DND-41 (cell line): ENCODE measurements around the gene PHYH.

Experiments used
- ATAC-seq: fragments of 200-7000 bp; cut with Tn5 transposase; 3 replicates; pipeline ENCODE4 v1.9.1; 2021; ENCODE audit warnings: low read depth; ENCODE audit not compliant: insufficient read depth
- DNase-seq: peaks from one replicate; pipeline ENCODE4 v3.0.0-alpha.2; 2020
- H2AFZ ChIP-seq: 2 replicates; pipeline ENCODE4 v1.6.0; 2012; ENCODE audit warnings: low read depth, low read length
- H3K27ac ChIP-seq: 2 replicates; pipeline ENCODE4 v1.5.1; 2012; ENCODE audit warnings: low read length, inconsistent platforms
- H3K27me3 ChIP-seq: fragments of 200-600 bp; sonication (generic); 2 replicates; pipeline ENCODE4 v1.6.0; 2012; ENCODE audit warnings: low read length, mild to moderate bottlenecking, inconsistent platforms; ENCODE audit not compliant: insufficient read depth, poor library complexity
- H3K36me3 ChIP-seq: 2 replicates; pipeline ENCODE4 v1.5.1; 2012; ENCODE audit warnings: low read length, inconsistent platforms; ENCODE audit not compliant: insufficient read depth
- H3K4me1 ChIP-seq: 2 replicates; pipeline ENCODE4 v1.5.1; 2012; ENCODE audit warnings: mild to moderate bottlenecking, low read length; ENCODE audit not compliant: insufficient read depth
- H3K4me2 ChIP-seq: 2 replicates; pipeline ENCODE4 v1.6.0; 2012; ENCODE audit warnings: mild to moderate bottlenecking, moderate library complexity, low read length, inconsistent platforms; ENCODE audit not compliant: insufficient read depth
- H3K4me3 ChIP-seq, 2 experiments: fragments of 200-600 bp in 1 of 2; shearing (Covaris generic) in 1 of 2; 2 replicates each; pipeline ENCODE4 v1.5.1; 2012 to 2016; ENCODE audit warnings: inconsistent platforms in 2 of 2, low read length in 2 of 2, mild to moderate bottlenecking in 2 of 2, low read depth in 1 of 2, moderate library complexity in 1 of 2
- H3K79me2 ChIP-seq: 2 replicates; pipeline ENCODE4 v1.6.0; 2012; ENCODE audit warnings: low read length, inconsistent platforms; ENCODE audit not compliant: insufficient read depth
- H3K9ac ChIP-seq: 2 replicates; pipeline ENCODE4 v1.6.0; 2012; ENCODE audit warnings: low read depth, mild to moderate bottlenecking, inconsistent platforms, low read length, moderate library complexity
- H3K9me3 ChIP-seq: 2 replicates; pipeline ENCODE4 v1.5.1; 2012; ENCODE audit warnings: low read length, moderate library complexity, mild to moderate bottlenecking, inconsistent platforms; ENCODE audit not compliant: insufficient read depth, severe bottlenecking
- H4K20me1 ChIP-seq: 2 replicates; pipeline ENCODE4 v1.6.0; 2012; ENCODE audit warnings: low read length; ENCODE audit not compliant: insufficient read depth
- EZH2 ChIP-seq: IDR thresholded peaks from 3 replicates; pipeline ENCODE4 v1.6.1; 2012; ENCODE audit warnings: borderline replicate concordance, low read depth, mild to moderate bottlenecking, moderate library complexity, low read length, inconsistent platforms; ENCODE audit not compliant: severe bottlenecking
- TF ChIP-seq, protein P1 (sequence below): IDR thresholded peaks from 2 replicates; pipeline ENCODE4 v1.5.1; 2012; ENCODE audit warnings: borderline replicate concordance, low read length, moderate library complexity, mild to moderate bottlenecking; ENCODE audit not compliant: poor library complexity, severe bottlenecking; ENCODE audit errors: extremely low read depth

PHYH gene

DNA sequence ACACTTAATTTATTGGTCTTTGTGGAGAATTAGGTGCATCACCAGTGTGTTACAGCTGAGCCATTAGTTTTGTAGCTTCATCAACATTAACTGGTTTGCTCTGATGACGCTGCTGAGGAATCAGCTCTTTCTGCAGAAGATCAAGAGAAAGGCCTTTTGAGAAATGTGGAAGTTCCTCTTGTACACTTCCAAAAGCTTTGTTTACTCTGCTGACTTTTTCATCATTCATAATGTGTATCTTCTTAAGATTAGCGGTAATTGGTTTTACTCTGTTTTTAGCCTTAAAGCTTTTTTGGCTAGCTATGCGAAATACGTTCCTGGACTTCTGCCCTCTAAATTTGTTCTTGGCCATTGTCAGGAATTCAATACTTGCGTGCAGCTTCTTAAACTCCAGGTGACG is 8.2 kb upstream of the PHYH start:
- Histone ChIP-seq H3K27me3 (no peaks in the 10 kb centered on the region), H4K20me1 (no peaks in the 10 kb centered on the region), H2AFZ (no peak overlapping the region), H3K4me1 (peaks cover under 1% of the 10 kb centered on the region; the same call in 1 of the 2 replicates), H3K4me3 (no peak overlapping the region), H3K36me3 (no peaks in the 10 kb centered on the region), H3K27ac (no peak overlapping the region), H3K79me2 (no peaks in the 10 kb centered on the region), H3K4me2 (no peak overlapping the region), H3K9ac (no peak overlapping the region), H3K9me3 (no peaks in the 10 kb centered on the region)
- DNase-seq (no peak), ATAC-seq (no peak)
- TF ChIP-seq, protein P1, sequence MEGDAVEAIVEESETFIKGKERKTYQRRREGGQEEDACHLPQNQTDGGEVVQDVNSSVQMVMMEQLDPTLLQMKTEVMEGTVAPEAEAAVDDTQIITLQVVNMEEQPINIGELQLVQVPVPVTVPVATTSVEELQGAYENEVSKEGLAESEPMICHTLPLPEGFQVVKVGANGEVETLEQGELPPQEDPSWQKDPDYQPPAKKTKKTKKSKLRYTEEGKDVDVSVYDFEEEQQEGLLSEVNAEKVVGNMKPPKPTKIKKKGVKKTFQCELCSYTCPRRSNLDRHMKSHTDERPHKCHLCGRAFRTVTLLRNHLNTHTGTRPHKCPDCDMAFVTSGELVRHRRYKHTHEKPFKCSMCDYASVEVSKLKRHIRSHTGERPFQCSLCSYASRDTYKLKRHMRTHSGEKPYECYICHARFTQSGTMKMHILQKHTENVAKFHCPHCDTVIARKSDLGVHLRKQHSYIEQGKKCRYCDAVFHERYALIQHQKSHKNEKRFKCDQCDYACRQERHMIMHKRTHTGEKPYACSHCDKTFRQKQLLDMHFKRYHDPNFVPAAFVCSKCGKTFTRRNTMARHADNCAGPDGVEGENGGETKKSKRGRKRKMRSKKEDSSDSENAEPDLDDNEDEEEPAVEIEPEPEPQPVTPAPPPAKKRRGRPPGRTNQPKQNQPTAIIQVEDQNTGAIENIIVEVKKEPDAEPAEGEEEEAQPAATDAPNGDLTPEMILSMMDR: no peak
- no peak for TF ChIP-seq EZH2

DNA sequence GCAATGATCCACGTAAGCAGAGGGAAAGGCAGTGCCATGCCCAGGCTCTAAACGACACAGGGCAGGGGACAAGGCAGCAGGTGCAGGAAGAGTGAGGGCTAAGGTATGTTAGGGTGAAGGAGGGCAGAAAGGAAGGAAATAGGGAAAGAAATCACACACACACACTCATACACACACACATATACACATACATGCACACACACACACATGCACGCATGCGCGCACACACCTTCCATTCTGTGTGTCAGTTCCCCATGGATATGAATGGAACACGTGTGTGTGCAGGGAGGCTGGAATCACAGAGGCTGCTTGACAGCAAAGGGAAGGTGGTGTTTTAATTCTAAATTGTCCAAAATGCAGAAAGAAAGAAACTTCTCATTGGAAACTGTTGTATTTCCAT is 6.2 kb upstream of the PHYH start:
- H4K20me1 ChIP-seq: no peaks in the 10 kb centered on the region
- TF ChIP-seq, protein P1: no peak
- TF ChIP-seq EZH2: no peak
- H3K4me3 ChIP-seq: no peak overlapping the region
- no peak overlapping the region for H3K27ac ChIP-seq
- no peak overlapping the region for H3K9ac ChIP-seq
- H3K4me2 ChIP-seq: no peak overlapping the region
- H3K4me1 ChIP-seq: peaks cover 17% of the 10 kb centered on the region
- no peak for DNase-seq
- no peaks in the 10 kb centered on the region for H3K27me3 ChIP-seq
- no peaks in the 10 kb centered on the region for H3K9me3 ChIP-seq
- H3K36me3 ChIP-seq: no peaks in the 10 kb centered on the region
- H3K79me2 ChIP-seq: no peaks in the 10 kb centered on the region
- H2AFZ ChIP-seq: no peak overlapping the region
- no peak for ATAC-seq

DNA sequence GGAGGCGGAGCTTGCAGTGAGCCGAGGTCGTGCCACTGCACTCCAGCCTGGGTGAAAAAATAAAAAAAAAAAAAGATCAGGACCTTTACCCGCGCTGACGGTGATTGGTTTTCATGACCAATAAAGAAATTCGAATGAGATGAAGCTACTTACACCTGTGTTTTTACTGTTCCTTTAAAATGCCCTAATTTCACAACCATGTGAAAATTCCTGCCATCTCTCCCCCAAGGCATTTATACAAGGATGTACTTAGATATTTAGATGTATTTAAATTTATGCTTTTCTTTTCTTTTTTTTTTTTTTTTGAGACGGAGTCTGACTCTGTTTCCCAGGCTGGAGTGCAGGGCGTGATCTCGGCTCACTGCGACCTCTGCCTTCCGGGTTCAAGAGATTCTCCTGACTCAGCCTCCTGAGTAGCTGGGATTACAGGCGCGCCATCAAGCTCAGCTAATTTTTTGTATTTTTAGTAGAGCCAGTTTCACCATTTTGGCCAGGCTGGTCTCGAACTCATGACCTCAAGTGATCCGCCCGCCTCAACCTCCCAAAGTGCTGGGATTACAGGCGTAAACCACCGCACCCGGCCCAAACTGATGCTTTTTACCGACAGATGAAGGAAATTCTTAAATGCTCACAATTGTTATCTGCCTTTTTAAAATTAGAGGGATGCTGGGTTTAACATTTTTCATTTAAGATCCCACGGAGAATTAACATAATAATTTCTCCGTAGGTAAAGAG is 3.1 kb upstream of the PHYH start:
- Histone ChIP-seq H2AFZ (peak overlapping the region; percentile 60), H3K4me1 (peaks cover 37% of the 10 kb centered on the region), H4K20me1 (no peaks in the 10 kb centered on the region), H3K27me3 (no peaks in the 10 kb centered on the region), H3K4me3 (peak overlapping the region in 1 of 2 experiments; percentile 55; a peak in 2 of 4 replicates), H3K9me3 (no peaks in the 10 kb centered on the region), H3K27ac (no peak overlapping the region), H3K79me2 (peaks cover 6% of the 10 kb centered on the region), H3K36me3 (no peaks in the 10 kb centered on the region), H3K9ac (peak overlapping the region; percentile 58; the same call in 1 of the 2 replicates), H3K4me2 (peak overlapping the region; percentile 92)
- ATAC-seq: no peak
- no peak for DNase-seq
- TF ChIP-seq, protein P1: no peak
